GM18519 (cell line): ENCODE results near the gene SPATS2L.

ENCODE experiments used
- ATAC-seq: cut with Tn5 transposase; IDR thresholded peaks from one replicate; pipeline ENCODE4 v1.9.1; 2021; ENCODE audit warnings: mild to moderate bottlenecking, moderate library complexity; ENCODE audit not compliant: unreplicated experiment, low FRiP score

SPATS2L gene

DNA sequence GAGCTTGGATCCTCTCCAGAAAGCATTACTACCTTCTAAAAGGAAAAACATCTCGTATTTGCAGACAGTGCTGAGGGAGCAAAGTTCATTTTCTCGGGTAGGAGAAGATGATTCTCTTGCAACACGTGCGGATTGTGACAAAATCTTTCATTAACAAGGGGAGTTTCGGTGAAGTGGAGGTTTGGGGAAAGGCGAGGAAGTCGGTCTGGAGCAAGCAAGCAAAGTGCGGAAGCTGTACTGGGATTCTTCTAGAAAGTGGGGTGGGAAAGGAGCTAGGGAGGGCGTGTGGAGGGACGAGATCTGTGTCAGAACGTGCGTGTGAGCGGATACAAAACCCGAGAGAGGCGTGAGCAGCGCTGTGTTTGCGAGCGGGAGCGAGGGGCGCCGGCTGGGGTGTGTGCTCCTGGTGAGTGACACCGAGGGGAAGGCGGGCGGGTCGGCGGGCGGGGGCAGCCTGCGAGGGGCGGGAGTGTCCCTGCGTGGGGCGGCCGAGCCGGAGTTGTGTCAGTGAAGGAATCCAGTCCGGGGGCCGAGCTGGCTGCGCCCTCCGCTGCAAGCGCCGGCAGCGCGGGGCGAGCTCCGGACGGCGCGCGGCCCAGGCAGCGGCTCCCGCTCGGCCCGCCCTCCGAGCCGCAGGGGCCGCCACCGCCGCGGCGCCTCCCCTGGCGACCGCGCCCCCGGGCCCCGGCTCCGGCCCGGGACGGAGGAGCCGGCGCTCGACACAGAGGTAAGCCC lies at the start of gene SPATS2L:
TSS of gene SPATS2L (plus strand) at position 498 of the 735 bp plus-strand sequence. CDS start 82,552 bp downstream, outside the sequence.
- peak; percentile 37 for ATAC-seq

DNA sequence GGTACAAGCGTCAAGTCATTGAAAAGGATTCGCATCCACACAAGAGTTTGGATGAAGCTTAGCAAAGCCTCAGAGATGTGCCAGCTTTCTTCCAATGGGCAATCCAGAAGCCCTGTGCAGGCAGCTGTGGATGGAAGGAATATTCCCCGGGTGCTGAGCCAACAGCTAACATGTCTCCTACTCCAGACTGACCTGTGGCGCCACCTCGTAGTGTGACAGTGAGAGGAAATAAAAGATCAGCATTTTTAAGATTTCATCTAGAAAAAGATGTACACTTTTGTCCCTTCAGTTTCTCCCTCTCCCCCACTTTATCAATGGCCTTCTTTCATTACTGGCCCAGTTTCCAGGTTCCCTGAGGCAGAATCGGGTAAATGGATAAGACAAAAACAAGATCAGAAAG lies 48.9 kb upstream of the SPATS2L start:
- no peak for ATAC-seq

- ATAC-seq = no peak
Observed at GRCh38 chr2:200258081-200258480, 48.4 kb upstream of the SPATS2L start.

- no peak for ATAC-seq
Observed at GRCh38 chr2:200258881-200259576, 47.5 kb upstream of the SPATS2L start.

GRCh38 chr2:200259577-200259957 lies 46.9 kb upstream of the SPATS2L start:
- no peak for ATAC-seq

GRCh38 chr2:200262047-200262446 lies 44.4 kb upstream of the SPATS2L start:
- ATAC-seq = no peak

DNA sequence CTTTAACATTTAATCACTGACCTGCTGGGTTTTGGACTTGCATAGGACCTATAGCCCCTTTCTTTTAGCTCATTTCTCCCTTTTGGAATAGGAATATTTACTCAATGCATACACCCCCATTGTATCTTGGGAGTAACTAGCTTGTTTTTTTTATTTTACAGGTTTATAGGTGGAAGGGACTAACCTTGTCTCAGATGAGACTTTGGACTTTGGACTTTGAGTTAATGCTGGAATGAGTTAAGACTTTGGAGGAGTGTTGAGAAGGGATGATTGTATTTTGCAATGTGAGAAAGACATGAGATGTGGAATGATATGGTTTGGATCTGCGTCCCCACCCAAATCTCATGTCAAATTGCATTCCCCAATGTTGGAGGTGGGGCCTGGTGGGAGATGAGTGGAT lies 43.2 kb upstream of the SPATS2L start:
- no peak for ATAC-seq

- no peak for ATAC-seq
Observed at GRCh38 chr2:200264631-200265030, 41.9 kb upstream of the SPATS2L start.

- no peak for ATAC-seq
Observed at GRCh38 chr2:200266406-200266805, 40.1 kb upstream of the SPATS2L start.

- ATAC-seq = no peak
Observed at GRCh38 chr2:200267350-200267749, 39.1 kb upstream of the SPATS2L start.

DNA sequence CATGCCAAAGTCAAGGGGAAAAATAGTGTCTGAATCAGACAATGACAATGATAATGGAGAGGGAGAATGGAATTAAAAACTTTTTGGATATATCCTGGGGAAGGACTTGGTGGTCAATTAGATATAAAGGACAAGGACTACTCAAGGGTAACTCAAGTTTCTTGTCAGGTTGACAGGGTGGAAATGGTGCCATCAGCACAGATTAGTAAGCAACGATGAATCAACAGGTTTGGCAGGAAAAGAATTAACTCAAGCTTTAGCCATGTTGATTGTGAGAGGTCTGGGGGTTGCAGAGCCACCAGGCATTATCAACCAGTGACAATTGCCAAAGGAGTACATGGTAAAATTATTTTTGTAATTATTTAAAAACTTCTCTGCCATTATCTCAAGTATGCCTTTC lies 35.8 kb upstream of the SPATS2L start:
- ATAC-seq = no peak

DNA sequence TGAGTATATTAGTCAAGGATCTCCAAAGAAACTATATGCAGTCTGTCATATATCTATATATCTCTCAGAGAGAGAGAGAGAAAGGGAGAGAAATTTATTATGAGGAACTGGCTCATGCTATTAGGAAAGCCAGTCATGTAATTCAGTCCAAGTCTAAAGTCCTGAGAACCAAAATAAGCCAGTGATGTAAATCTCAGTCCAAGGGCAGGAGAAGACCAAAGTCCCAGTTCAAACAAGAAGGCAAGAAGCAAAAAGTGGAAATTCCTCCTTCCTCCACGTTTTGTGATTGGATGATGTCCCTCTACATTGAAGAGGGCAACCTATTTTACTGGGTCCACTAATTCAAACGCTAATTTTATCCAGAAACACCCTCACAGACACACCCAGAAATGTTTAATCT lies 34.2 kb upstream of the SPATS2L start:
- no peak for ATAC-seq

DNA sequence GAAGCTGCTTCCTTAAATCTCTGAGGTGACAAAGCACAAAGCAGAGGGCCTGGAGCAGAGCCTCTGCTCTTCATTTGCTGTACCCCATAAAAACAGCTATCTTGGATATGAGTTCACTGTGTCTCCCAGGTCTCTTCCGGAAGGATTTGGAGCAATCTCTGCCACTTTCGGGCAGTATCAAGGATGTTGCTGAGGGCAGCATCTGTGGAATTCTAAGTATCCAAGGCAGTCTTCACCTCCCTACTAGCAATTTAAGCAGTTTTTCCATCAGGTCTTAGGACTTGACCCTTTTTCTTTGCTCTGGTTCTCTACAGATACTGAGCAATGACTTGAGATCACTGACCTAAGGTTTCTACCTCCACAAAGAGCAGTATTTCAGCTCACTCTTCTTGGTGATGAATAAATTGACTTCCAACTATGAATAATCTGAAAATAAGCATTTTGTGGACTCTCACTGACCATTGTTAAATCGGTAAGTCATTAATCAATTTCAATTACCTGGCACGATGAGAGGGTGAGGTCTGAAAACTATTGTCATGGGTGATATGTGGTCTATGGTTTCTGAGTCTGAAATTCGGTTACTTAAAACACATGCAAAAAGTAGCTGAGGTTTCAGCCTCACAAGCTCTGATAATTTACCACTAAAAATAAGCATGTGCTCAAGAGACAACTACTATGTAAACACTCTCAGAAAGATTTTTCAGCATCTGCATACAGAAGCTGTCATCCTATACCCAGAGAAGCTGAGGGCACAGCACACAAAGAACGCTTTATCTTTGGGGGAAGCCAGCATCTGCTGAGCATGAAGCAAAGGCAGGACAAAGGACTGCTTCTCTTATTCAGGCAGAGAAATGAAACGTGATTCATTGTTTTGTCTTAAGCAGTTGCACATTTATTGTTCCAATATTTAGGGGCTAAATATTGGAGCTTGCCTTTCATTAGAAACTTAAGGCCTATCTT lies 32.1 kb upstream of the SPATS2L start:
- no peak for ATAC-seq

DNA sequence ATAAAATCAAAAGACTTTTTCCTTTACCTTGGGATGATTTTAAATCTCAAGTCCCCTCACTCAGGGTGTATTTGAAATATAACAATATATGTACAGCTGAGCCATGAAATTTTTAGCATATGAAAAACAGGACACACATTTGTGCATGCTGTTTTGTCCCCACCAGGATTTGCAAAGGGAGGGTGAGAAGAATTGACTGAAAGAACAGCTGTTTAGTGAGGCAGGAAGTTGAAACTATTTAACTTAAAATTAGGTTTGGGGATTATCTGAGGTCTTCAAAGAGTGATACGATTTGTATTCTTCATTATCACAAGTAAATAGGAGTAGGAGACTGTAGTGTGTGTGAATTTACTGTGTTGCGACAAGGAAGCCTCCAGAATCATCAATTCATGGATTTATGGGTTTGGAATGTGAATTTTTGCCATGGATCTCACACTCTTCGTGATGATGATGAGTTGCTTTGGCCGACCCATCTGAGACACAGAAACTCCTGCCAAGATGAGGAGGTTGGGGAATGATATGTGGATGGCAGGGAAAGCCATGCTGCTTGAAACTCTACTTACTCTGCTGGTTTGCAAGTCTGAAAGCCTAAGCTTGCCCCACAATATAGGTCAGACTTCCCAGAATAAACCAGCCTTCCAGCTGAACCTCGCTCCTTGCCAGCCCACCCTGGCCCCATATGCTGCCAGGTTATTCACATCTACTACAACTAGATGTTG lies 31.0 kb upstream of the SPATS2L start:
- no peak for ATAC-seq

- ATAC-seq = no peak
Observed at GRCh38 chr2:200276472-200276871, 30.0 kb upstream of the SPATS2L start.

DNA sequence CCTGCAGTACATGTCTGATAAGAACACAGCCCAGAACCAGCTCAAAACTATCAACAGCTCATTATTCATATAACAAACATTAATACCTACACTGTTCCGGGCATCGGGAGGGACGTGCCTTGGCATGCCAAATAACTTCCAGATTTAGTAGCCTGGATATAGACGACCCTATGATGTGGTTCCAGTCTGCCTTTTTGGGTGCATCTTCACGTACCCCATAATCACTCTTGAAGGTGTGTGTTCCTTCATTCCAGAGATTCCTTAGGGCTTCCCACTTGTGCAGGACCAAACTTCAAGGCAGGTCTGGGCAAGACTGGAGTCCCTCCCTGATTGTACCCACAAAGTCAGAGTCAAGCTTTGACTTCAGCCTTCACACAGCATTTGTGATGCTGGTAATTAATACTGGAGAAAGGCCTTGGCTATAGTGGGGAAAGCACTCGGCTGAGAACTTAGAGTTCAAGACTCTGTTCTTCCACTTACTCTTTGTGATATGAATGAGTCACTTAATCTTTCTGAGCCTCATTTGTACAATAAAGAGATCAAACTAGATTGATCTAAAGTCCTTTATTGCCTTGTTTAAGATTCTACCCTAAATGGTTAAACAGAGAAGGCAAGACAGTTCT lies 27.7 kb upstream of the SPATS2L start:
- no peak for ATAC-seq

DNA sequence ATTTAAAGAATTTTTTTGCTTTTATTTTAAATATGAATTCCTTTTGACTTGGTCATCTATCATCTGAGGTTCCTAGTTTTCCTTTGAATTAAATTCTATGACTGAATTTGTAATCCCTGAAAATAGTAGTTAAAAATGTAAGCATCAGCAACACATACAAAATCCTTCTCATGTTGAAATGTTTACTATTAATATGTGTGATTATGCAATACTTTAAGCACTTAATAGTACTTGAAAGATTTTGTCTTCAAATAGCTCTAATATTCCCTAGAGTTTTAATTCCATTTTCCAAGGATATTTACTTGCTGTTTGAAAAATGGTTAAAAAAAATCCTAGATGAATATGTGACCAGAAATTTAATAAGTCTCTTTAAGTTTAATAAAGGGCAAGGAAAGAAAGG lies 26.6 kb upstream of the SPATS2L start:
- no peak for ATAC-seq

GRCh38 chr2:200286578-200286977 lies 19.9 kb upstream of the SPATS2L start:
- ATAC-seq = no peak

DNA sequence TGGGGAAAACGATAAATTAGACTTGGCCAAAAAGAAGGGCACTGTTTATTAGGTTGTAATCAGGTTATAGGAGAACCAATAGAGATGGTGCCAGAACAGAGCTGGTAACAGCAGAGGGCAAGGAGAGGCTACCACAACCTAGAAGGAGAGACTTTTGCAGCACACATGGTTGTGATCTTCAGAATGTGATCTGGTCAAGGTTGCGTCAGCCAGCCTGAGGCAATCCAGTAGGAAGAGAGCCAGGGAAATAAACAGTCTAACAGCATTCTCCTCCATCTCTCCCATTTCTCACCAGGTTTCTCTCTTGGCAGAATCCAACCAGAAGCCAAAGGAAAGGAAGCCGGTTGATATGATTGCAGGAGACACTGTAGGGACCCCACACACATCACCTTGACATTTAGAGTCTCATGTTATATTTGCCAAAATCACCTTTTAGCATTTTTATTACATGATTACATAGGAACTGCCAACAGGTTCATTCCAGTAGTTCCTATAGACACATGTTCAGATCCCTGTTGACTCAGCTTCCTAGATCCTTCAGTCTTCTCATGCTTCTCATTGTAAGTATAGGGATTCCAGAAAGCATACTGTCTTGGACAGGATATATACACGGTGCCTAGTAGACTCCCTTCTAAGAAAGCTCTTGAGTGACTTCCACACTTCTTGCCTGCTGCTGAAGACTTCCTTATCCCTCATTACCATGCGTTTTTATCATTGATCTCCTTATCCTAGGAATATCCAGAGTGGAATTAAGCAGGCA lies 17.6 kb upstream of the SPATS2L start:
- no peak for ATAC-seq
